ENCODE measurements around the gene DOCK4.

GRCh38 chr7:111749625-111750024 lies 456.6 kb downstream of the DOCK4 start:
- no peak for TF ChIP-seq DPF2 (IDR thresholded peaks at IDR 0.05)
- no peak for TF ChIP-seq RAD21 (IDR thresholded peaks at IDR 0.05; ENCODE audit: insufficient read depth, low read depth, low read length)
- TF ChIP-seq TARDBP (IDR thresholded peaks at IDR 0.05; ENCODE audit: borderline replicate concordance) = no peak
- TF ChIP-seq ETV6 (conservative IDR thresholded peaks at IDR 0.05 in 1 of 2, IDR thresholded peaks at IDR 0.05 in 1 of 2; ENCODE audit: borderline replicate concordance in 1 of 2, low read depth in 1 of 2) = no peak
- TF ChIP-seq USF2 (IDR thresholded peaks at IDR 0.05; ENCODE audit: borderline replicate concordance, low read depth, low read length) = no peak
- TF ChIP-seq NR2C1 (IDR thresholded peaks at IDR 0.05) = no peak
- TF ChIP-seq, protein P1, sequence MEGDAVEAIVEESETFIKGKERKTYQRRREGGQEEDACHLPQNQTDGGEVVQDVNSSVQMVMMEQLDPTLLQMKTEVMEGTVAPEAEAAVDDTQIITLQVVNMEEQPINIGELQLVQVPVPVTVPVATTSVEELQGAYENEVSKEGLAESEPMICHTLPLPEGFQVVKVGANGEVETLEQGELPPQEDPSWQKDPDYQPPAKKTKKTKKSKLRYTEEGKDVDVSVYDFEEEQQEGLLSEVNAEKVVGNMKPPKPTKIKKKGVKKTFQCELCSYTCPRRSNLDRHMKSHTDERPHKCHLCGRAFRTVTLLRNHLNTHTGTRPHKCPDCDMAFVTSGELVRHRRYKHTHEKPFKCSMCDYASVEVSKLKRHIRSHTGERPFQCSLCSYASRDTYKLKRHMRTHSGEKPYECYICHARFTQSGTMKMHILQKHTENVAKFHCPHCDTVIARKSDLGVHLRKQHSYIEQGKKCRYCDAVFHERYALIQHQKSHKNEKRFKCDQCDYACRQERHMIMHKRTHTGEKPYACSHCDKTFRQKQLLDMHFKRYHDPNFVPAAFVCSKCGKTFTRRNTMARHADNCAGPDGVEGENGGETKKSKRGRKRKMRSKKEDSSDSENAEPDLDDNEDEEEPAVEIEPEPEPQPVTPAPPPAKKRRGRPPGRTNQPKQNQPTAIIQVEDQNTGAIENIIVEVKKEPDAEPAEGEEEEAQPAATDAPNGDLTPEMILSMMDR (IDR thresholded peaks at IDR 0.05 in 2 of 3, conservative IDR thresholded peaks at IDR 0.05 in 1 of 3; ENCODE audit: control insufficient read depth in 2 of 3, extremely low read depth in 1 of 3, insufficient read depth in 1 of 3, low read depth in 3 of 3, low read length in 3 of 3) = no peak
- TF ChIP-seq POLR2A (IDR thresholded peaks at IDR 0.05; ENCODE audit: low read depth, low read length) = no peak
- no peak for TF ChIP-seq SKIL (IDR thresholded peaks at IDR 0.05; ENCODE audit: low read depth, poor library complexity, severe bottlenecking)
- no peak for TF ChIP-seq EP300 (IDR thresholded peaks at IDR 0.05; ENCODE audit: borderline replicate concordance in 1 of 2, control insufficient read depth in 1 of 2, low read depth in 2 of 2, low read length in 2 of 2)
- TF ChIP-seq POLR2AphosphoS5 (IDR thresholded peaks at IDR 0.05; ENCODE audit: low read length) = no peak
- TF ChIP-seq, protein P2, sequence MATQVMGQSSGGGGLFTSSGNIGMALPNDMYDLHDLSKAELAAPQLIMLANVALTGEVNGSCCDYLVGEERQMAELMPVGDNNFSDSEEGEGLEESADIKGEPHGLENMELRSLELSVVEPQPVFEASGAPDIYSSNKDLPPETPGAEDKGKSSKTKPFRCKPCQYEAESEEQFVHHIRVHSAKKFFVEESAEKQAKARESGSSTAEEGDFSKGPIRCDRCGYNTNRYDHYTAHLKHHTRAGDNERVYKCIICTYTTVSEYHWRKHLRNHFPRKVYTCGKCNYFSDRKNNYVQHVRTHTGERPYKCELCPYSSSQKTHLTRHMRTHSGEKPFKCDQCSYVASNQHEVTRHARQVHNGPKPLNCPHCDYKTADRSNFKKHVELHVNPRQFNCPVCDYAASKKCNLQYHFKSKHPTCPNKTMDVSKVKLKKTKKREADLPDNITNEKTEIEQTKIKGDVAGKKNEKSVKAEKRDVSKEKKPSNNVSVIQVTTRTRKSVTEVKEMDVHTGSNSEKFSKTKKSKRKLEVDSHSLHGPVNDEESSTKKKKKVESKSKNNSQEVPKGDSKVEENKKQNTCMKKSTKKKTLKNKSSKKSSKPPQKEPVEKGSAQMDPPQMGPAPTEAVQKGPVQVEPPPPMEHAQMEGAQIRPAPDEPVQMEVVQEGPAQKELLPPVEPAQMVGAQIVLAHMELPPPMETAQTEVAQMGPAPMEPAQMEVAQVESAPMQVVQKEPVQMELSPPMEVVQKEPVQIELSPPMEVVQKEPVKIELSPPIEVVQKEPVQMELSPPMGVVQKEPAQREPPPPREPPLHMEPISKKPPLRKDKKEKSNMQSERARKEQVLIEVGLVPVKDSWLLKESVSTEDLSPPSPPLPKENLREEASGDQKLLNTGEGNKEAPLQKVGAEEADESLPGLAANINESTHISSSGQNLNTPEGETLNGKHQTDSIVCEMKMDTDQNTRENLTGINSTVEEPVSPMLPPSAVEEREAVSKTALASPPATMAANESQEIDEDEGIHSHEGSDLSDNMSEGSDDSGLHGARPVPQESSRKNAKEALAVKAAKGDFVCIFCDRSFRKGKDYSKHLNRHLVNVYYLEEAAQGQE (IDR thresholded peaks at IDR 0.05; ENCODE audit: low read depth, low read length) = no peak
